Muscle layer of duodenum (tissue), 2 donors: ENCODE results near the gene SPRR1B.
"Not testable (repeated sequence)": the region's sequence is repeated elsewhere in the genome, so short reads cannot be mapped to it uniquely, and the experiment has no call there.

Source experiments
- H3K27ac ChIP-seq: one replicate; pipeline ENCODE4 v1.7.0; 2013; ENCODE audit warnings: mild to moderate bottlenecking, low read length
- H3K27me3 ChIP-seq: one replicate; pipeline ENCODE4 v1.7.0; 2013; ENCODE audit warnings: low read depth, mild to moderate bottlenecking, control low read depth, low read length
- H3K36me3 ChIP-seq, 2 donors: one replicate each; pipeline ENCODE4 v1.7.0; 2013; ENCODE audit warnings: low read length in 2 of 2, control low read depth in 1 of 2, mild to moderate bottlenecking in 1 of 2; ENCODE audit not compliant: insufficient read depth in 2 of 2, control insufficient read depth in 1 of 2
- H3K4me1 ChIP-seq, 2 donors: one replicate each; pipeline ENCODE4 v1.7.0; 2013; ENCODE audit warnings: low read length in 2 of 2, mild to moderate bottlenecking in 2 of 2, control low read depth in 1 of 2, moderate library complexity in 1 of 2; ENCODE audit not compliant: insufficient read depth in 2 of 2, control insufficient read depth in 1 of 2
- H3K4me3 ChIP-seq, 2 donors: one replicate each; pipeline ENCODE4 v1.7.0; 2013; ENCODE audit warnings: low read length in 2 of 2, low read depth in 1 of 2, mild to moderate bottlenecking in 1 of 2
- H3K9me3 ChIP-seq, 2 donors: one replicate each; pipeline ENCODE4 v1.7.0; 2013; ENCODE audit warnings: low read length in 2 of 2, control low read depth in 1 of 2, mild to moderate bottlenecking in 1 of 2; ENCODE audit not compliant: control insufficient read depth in 1 of 2
- donor health status: healthy.

The SPRR1B gene

GRCh38 chr1:153040950-153041631 is 10.1 kb downstream of the SPRR1B start, which contains the start of gene SPRR2D:
TSS of gene SPRR2D (minus strand) at chr1:153041120. CDS start at chr1:153040346, 774 bp downstream.
- Histone ChIP-seq H3K4me1 (no peaks in the 10 kb centered on the region), H3K36me3 (no peaks in the 10 kb centered on the region), H3K27me3 (no peaks in the 10 kb centered on the region), H3K9me3 (no peaks in the 10 kb centered on the region), H3K4me3 (no peak within 1 kb of the TSS), H3K27ac (no peak within 1 kb of the TSS)

- Histone ChIP-seq H3K4me3 (no peak overlapping the region), H3K4me1 (no peaks in the 10 kb centered on the region), H3K9me3 (peaks cover 0 to 5% of the 10 kb centered on the region in 2 donors)
Observed at GRCh38 chr1:153049211-153049610, 18.2 kb downstream of the SPRR1B start.

GRCh38 chr1:153056111-153056510 is 25.1 kb downstream of the SPRR1B start:
- not testable (repeated sequence) for H3K27me3 ChIP-seq, H3K4me1 ChIP-seq, H3K27ac ChIP-seq, H3K36me3 ChIP-seq, H3K4me3 ChIP-seq, H3K9me3 ChIP-seq

More at GRCh38 chr1:153049211-153049610, 18.2 kb downstream of the SPRR1B start:
- Histone ChIP-seq H3K27me3 (no peaks in the 10 kb centered on the region), H3K36me3 (no peaks in the 10 kb centered on the region), H3K27ac (no peak overlapping the region)

- H3K9me3 ChIP-seq: peaks cover 0 to 5% of the 10 kb centered on the region in 2 donors
- no peak within 1 kb of the TSS for H3K4me3 ChIP-seq
- no peaks in the 10 kb centered on the region for H3K27me3 ChIP-seq
- H3K27ac ChIP-seq: no peak within 1 kb of the TSS
- H3K4me1 ChIP-seq: no peaks in the 10 kb centered on the region
- H3K36me3 ChIP-seq: no peaks in the 10 kb centered on the region
Observed at GRCh38 chr1:153057375-153057774, 26.4 kb downstream of the SPRR1B start, which contains the start of gene SPRR2A. TSS of gene SPRR2A (minus strand) at chr1:153057512. CDS start at chr1:153056735, 777 bp downstream.

- Histone ChIP-seq H3K27ac (no peak overlapping the region), H3K36me3 (no peaks in the 10 kb centered on the region), H3K4me1 (no peaks in the 10 kb centered on the region), H3K9me3 (peaks cover 0 to 3% of the 10 kb centered on the region in 2 donors), H3K27me3 (no peaks in the 10 kb centered on the region), H3K4me3 (no peak overlapping the region)
Observed at GRCh38 chr1:153058154-153058553, 27.2 kb downstream of the SPRR1B start.

GRCh38 chr1:153058826-153059784 is 28.1 kb downstream of the SPRR1B start:
- Histone ChIP-seq H3K4me3 (no peak overlapping the region), H3K4me1 (no peaks in the 10 kb centered on the region), H3K27me3 (no peaks in the 10 kb centered on the region), H3K9me3 (no peaks in the 10 kb centered on the region), H3K27ac (no peak overlapping the region), H3K36me3 (no peaks in the 10 kb centered on the region)

- no peaks in the 10 kb centered on the region for H3K36me3 ChIP-seq
- no peak overlapping the region for H3K27ac ChIP-seq
- no peaks in the 10 kb centered on the region for H3K9me3 ChIP-seq
- H3K27me3 ChIP-seq: no peaks in the 10 kb centered on the region
- no peaks in the 10 kb centered on the region for H3K4me1 ChIP-seq
- no peak overlapping the region for H3K4me3 ChIP-seq
Observed at GRCh38 chr1:153070243-153070642, 39.2 kb downstream of the SPRR1B start.

GRCh38 chr1:153071511-153071910 is 40.5 kb downstream of the SPRR1B start, which contains the start of gene SPRR2B:
TSS of gene SPRR2B (minus strand) at chr1:153071611. CDS start at chr1:153070839, 772 bp downstream.
- H3K9me3 ChIP-seq: no peaks in the 10 kb centered on the region

GRCh38 chr1:153072806-153073726 is 42.1 kb downstream of the SPRR1B start:
- Histone ChIP-seq H3K4me1 (no peaks in the 10 kb centered on the region), H3K27me3 (no peaks in the 10 kb centered on the region), H3K27ac (no peak overlapping the region), H3K9me3 (no peaks in the 10 kb centered on the region), H3K4me3 (no peak overlapping the region), H3K36me3 (no peaks in the 10 kb centered on the region)

More at GRCh38 chr1:153071511-153071910, 40.5 kb downstream of the SPRR1B start, which contains the start of gene SPRR2B:
- Histone ChIP-seq H3K27ac (no peak within 1 kb of the TSS), H3K27me3 (no peaks in the 10 kb centered on the region), H3K4me1 (no peaks in the 10 kb centered on the region), H3K36me3 (no peaks in the 10 kb centered on the region), H3K4me3 (no peak within 1 kb of the TSS)

GRCh38 chr1:153081736-153082135 is 50.7 kb downstream of the SPRR1B start:
- Histone ChIP-seq H3K4me3 (no peak overlapping the region), H3K27ac (no peak overlapping the region), H3K36me3 (no peaks in the 10 kb centered on the region), H3K27me3 (no peaks in the 10 kb centered on the region), H3K9me3 (peaks cover 0 to 3% of the 10 kb centered on the region in 2 donors), H3K4me1 (no peaks in the 10 kb centered on the region)
